IMR-90 (cell line): Measurements from ENCODE around the gene VAV3. TPM values are rescaled to one million over a fixed set of nuclear protein-coding genes. Genes with fewer than 3 reads are reported as not detected.

Source experiments
- ATAC-seq: fragments of 200-7000 bp; cut with Tn5 transposase; 2 replicates; pipeline ENCODE4 v1.9.1; 2020; ENCODE audit warnings: low read depth, mild to moderate bottlenecking, moderate library complexity
- BruUV-seq: library from RNA; stranded (reverse); fragments of 400-500 nt; replicated peaks from 2 replicates; lab custom pipeline; 2021; lab: Mats Ljungman, UMichigan
- CTCF ChIA-PET: fragments of 300-600 bp; formaldehyde crosslinking; extraction: SDS; loops from one replicate; lab custom pipeline; 2021; ENCODE audit warnings: antibody characterized with exemption; lab: Yijun Ruan, JAX
- POLR2A ChIA-PET: fragments of 300-600 bp; sonication (Branson Sonifier 250); formaldehyde crosslinking; loops from one replicate; lab custom pipeline; 2022; ENCODE audit warnings: antibody characterized with exemption; ENCODE audit not compliant: unreplicated experiment; lab: Charles Lee
- DNase-seq: peaks from one replicate; pipeline ENCODE4 v3.0.0; 2013
- H2AFZ ChIP-seq: replicated peaks from 2 replicates; pipeline ENCODE3; 2013; ENCODE audit warnings: low read length, mild to moderate bottlenecking; ENCODE audit not compliant: poor library complexity
- H2AK5ac ChIP-seq: 2 replicates; pipeline ENCODE4 v1.6.1; 2013; ENCODE audit warnings: low read depth, low read length, inconsistent platforms
- H2AK9ac ChIP-seq: replicated peaks from 2 replicates; pipeline ENCODE3; 2013; ENCODE audit warnings: mild to moderate bottlenecking, low read depth, low read length, moderate library complexity; ENCODE audit not compliant: poor library complexity
- H2BK120ac ChIP-seq: 2 replicates; pipeline ENCODE4 v1.6.1; 2013; ENCODE audit warnings: low read depth, low read length, inconsistent platforms
- H2BK15ac ChIP-seq: 3 replicates; pipeline ENCODE4 v1.6.1; 2013; ENCODE audit warnings: low read depth, low read length, inconsistent platforms
- H2BK20ac ChIP-seq: 2 replicates; pipeline ENCODE4 v1.6.1; 2013; ENCODE audit warnings: low read depth, mild to moderate bottlenecking, inconsistent platforms, low read length, moderate library complexity
- H2BK5ac ChIP-seq: 2 replicates; pipeline ENCODE4 v1.6.1; 2013; ENCODE audit warnings: mild to moderate bottlenecking, low read depth, low read length, inconsistent platforms; ENCODE audit not compliant: poor library complexity, severe bottlenecking
- H3K14ac ChIP-seq: replicated peaks from 2 replicates; pipeline ENCODE4 v1.6.1; 2013; ENCODE audit warnings: low read depth, low read length, inconsistent platforms
- H3K18ac ChIP-seq: 2 replicates; pipeline ENCODE4 v1.6.1; 2013; ENCODE audit warnings: low read depth, low read length, control low read depth
- H3K23ac ChIP-seq: 2 replicates; pipeline ENCODE4 v1.6.1; 2013; ENCODE audit warnings: low read depth, low read length, inconsistent platforms
- H3K27ac ChIP-seq: 2 replicates; pipeline ENCODE4 v1.5.1; 2013; ENCODE audit warnings: mild to moderate bottlenecking, control low read depth, low read length; ENCODE audit not compliant: insufficient read depth
- H3K27me3 ChIP-seq: 2 replicates; pipeline ENCODE4 v1.6.1; 2013; ENCODE audit warnings: low read length; ENCODE audit not compliant: control insufficient read depth, insufficient read depth
- H3K36me3 ChIP-seq: 2 replicates; pipeline ENCODE4 v1.6.1; 2013; ENCODE audit warnings: low read length, mixed read lengths; ENCODE audit not compliant: control insufficient read depth, insufficient read depth
- H3K4ac ChIP-seq: 2 replicates; pipeline ENCODE4 v1.6.1; 2013; ENCODE audit warnings: low read depth, low read length, inconsistent platforms
- H3K4me1 ChIP-seq: 2 replicates; pipeline ENCODE4 v1.6.1; 2013; ENCODE audit warnings: low read length, mixed read lengths; ENCODE audit not compliant: control insufficient read depth, insufficient read depth
- H3K4me2 ChIP-seq: 2 replicates; pipeline ENCODE4 v1.6.1; 2013; ENCODE audit warnings: low read depth, mild to moderate bottlenecking, control low read depth, low read length, moderate library complexity
- H3K4me3 ChIP-seq: 2 replicates; pipeline ENCODE4 v1.5.1; 2013; ENCODE audit warnings: low read depth, mild to moderate bottlenecking, control low read depth, low read length, moderate library complexity; ENCODE audit not compliant: insufficient read depth
- H3K56ac ChIP-seq: 2 replicates; pipeline ENCODE4 v1.6.1; 2013; ENCODE audit warnings: low read length, inconsistent platforms; ENCODE audit not compliant: insufficient read depth; ENCODE audit errors: extremely low read depth
- H3K79me1 ChIP-seq, 2 experiments: 2 replicates each; pipeline ENCODE4 v1.6.1; 2013; ENCODE audit warnings: low read length in 2 of 2, inconsistent platforms in 1 of 2, low read depth in 1 of 2
- H3K9ac ChIP-seq: 2 replicates; pipeline ENCODE4 v1.6.1; 2013; ENCODE audit warnings: low read depth, low read length, control low read depth
- H3K9me1 ChIP-seq: 2 replicates; pipeline ENCODE4 v1.6.1; 2013; ENCODE audit warnings: low read length, inconsistent platforms; ENCODE audit not compliant: insufficient read depth
- H3K9me3 ChIP-seq: 2 replicates; pipeline ENCODE4 v1.6.1; 2013; ENCODE audit warnings: low read length; ENCODE audit not compliant: control insufficient read depth, insufficient read depth
- H4K20me1 ChIP-seq: 2 replicates; pipeline ENCODE4 v1.6.1; 2013; ENCODE audit warnings: low read length, inconsistent platforms; ENCODE audit not compliant: insufficient read depth
- H4K5ac ChIP-seq: 2 replicates; pipeline ENCODE4 v1.6.1; 2013; ENCODE audit warnings: mild to moderate bottlenecking, low read depth, low read length, control low read depth
- H4K8ac ChIP-seq, 2 experiments: 2 replicates each; pipeline ENCODE4 v1.6.1; 2013; ENCODE audit warnings: low read depth in 2 of 2, low read length in 2 of 2, control low read depth in 1 of 2, inconsistent platforms in 1 of 2
- H4K91ac ChIP-seq: 2 replicates; pipeline ENCODE4 v1.6.1; 2013; ENCODE audit warnings: low read depth, low read length, inconsistent platforms; ENCODE audit not compliant: insufficient read depth
- BHLHE40 ChIP-seq: fragments of 150-350 bp; IDR thresholded peaks from 2 replicates; pipeline ENCODE4 v1.6.1; 2016; ENCODE audit warnings: mild to moderate bottlenecking, low read depth, low read length
- CEBPB ChIP-seq: IDR thresholded peaks from 2 replicates; pipeline ENCODE4 v1.6.1; 2012; ENCODE audit warnings: low read depth, low read length, improper control_type of control experiment
- CHD1 ChIP-seq: IDR thresholded peaks from 2 replicates; pipeline ENCODE4 v1.6.1; 2012; ENCODE audit warnings: low read depth, low read length, improper control_type of control experiment
- FOS ChIP-seq: fragments of 150-350 bp; IDR thresholded peaks from 2 replicates; pipeline ENCODE4 v1.6.1; 2016; ENCODE audit warnings: low read depth, low read length
- MAFK ChIP-seq: IDR thresholded peaks from 2 replicates; pipeline ENCODE4 v1.6.1; 2012; ENCODE audit warnings: low read depth, low read length, improper control_type of control experiment
- MXI1 ChIP-seq: IDR thresholded peaks from 2 replicates; pipeline ENCODE4 v1.6.1; 2012; ENCODE audit warnings: low read depth, mild to moderate bottlenecking, low read length, moderate library complexity, borderline replicate concordance
- NFE2L2 ChIP-seq: fragments of 150-350 bp; IDR thresholded peaks from 2 replicates; pipeline ENCODE4 v1.6.1; 2016; ENCODE audit warnings: low read depth, mild to moderate bottlenecking, low read length
- RAD21 ChIP-seq: IDR thresholded peaks from 2 replicates; pipeline ENCODE4 v1.6.1; 2012; ENCODE audit warnings: low read length, improper control_type of control experiment
- RCOR1 ChIP-seq: IDR thresholded peaks from 2 replicates; pipeline ENCODE4 v1.6.1; 2012; ENCODE audit warnings: mild to moderate bottlenecking, low read length, improper control_type of control experiment; ENCODE audit not compliant: insufficient replicate concordance
- RFX5 ChIP-seq: IDR thresholded peaks from 2 replicates; pipeline ENCODE4 v1.8.0; 2012; ENCODE audit warnings: low read depth, mild to moderate bottlenecking, low read length, moderate library complexity
- SMC3 ChIP-seq: fragments of 150-350 bp; IDR thresholded peaks from 2 replicates; pipeline ENCODE4 v1.6.1; 2016; ENCODE audit warnings: low read depth, mild to moderate bottlenecking, antibody characterized with exemption, low read length, moderate library complexity
- WGBS, 2 experiments: methylation state at CpG; one replicate each; pipeline versions ENCODE4 v1.1.5 to v1.1.7; 2013; ENCODE audit warnings: missing lambda C conversion rate in 2 of 2; ENCODE audit not compliant: insufficient read length in 1 of 2; ENCODE audit errors: extremely low coverage in 2 of 2; 5-methylcytosine and 5-hydroxymethylcytosine counted together
- dilution Hi-C: fragments of 300-500 bp; cut with HindIII; formaldehyde crosslinking; loops from one replicate; pipeline ENCODE4 v1.14.3; 2018; ENCODE audit warnings: low sequenced_read_pairs; ENCODE audit not compliant: unreplicated experiment
- in situ Hi-C: fragments of 300-500 bp; cut with MboI; formaldehyde crosslinking; loops from 3 replicates; pipeline ENCODE4 v1.14.3; 2019; ENCODE audit warnings: low sequenced_read_pairs, inconsistent platforms, mixed read lengths
- intact Hi-C: fragments of 100-400 bp; cut with micrococcal nuclease; formaldehyde crosslinking; loops from 2 replicates; pipeline ENCODE4 v1.10.0; 2022
- polyA plus RNA-seq, 3 experiments: library from polyadenylated mRNA; depleted of rRNA; stranded (reverse); fragments of >200 nt; gene quantifications; 2 replicates each; pipeline ENCODE4 v1.2.3, GENCODE V29; 2012; ENCODE audit warnings: low replicate concordance in 1 of 3
- total RNA-seq: library from RNA; depleted of rRNA; stranded (reverse); fragments of >200 nt; gene quantifications from 2 replicates; pipeline ENCODE4 v1.2.3, GENCODE V29; 2012
- TF ChIP-seq, protein P1 (sequence below): fragments of 150-350 bp; IDR thresholded peaks from 2 replicates; pipeline ENCODE4 v1.6.1; 2016; ENCODE audit warnings: low read depth, mild to moderate bottlenecking, low read length, moderate library complexity, borderline replicate concordance
- TF ChIP-seq, protein P2 (sequence below): fragments of 150-350 bp; IDR thresholded peaks from 2 replicates; pipeline ENCODE4 v1.6.1; 2017; ENCODE audit warnings: mild to moderate bottlenecking, antibody characterized with exemption, low read length, low read depth
- TF ChIP-seq, protein P3 (sequence below): conservative IDR thresholded peaks from 2 replicates; pipeline ENCODE4 v1.5.1; 2012; ENCODE audit warnings: mild to moderate bottlenecking, low read depth, low read length, improper control_type of control experiment

Gene VAV3
- total and polyA plus RNA-seq, 2 of the 4 experiments (the other 2 are of a cell fraction), result 0.12 to 0.18 TPM

DNA sequence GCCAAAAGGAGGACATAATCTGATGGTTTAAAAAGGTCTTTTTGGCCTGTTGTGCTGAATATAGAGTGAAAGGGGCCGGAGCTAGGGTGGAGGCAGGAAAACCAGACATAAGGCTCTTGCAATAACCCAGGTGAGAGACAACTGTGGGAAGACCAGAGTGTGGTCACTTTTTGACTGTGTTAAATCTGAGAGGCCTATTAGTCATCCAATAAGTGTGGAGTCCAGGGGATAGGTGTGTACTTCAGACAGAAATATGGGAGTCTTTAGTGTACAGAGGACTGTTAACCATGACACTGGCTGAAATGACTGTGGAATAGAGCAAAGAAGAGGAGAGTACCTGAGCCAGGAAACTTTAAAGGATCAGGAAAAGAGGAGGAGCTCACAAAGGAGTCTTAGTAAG, 89.3 kb downstream of the VAV3 start:
- 30% methylated on average over 1 of the region's 1 CpG; no CpG with 5 or more reads in 1 of the 2 experiments for WGBS, 2 experiments
- in situ Hi-C loops (no loop called here), intact Hi-C loops (no loop called here), dilution Hi-C loops (no loop called here)
- Histone ChIP-seq H2BK120ac (no peak overlapping the region), H2AK9ac (no peak overlapping the region), H3K4me3 (no peak overlapping the region), H4K91ac (no peak overlapping the region), H3K23ac (no peak overlapping the region), H3K9ac (no peak overlapping the region), H4K8ac (no peak overlapping the region), H3K4me1 (no peaks in the 10 kb centered on the region), H3K4ac (no peak overlapping the region), H3K18ac (no peak overlapping the region), H2BK5ac (no peak overlapping the region), H3K4me2 (no peak overlapping the region), H2BK15ac (no peak overlapping the region), H4K5ac (no peak overlapping the region), H3K9me3 (no peaks in the 10 kb centered on the region), H4K20me1 (no peaks in the 10 kb centered on the region), H2AFZ (no peak overlapping the region), H3K79me1 (no peaks in the 10 kb centered on the region), H3K56ac (no peak overlapping the region), H3K36me3 (no peaks in the 10 kb centered on the region), H3K9me1 (no peaks in the 10 kb centered on the region), H3K27ac (no peak overlapping the region), H2BK20ac (no peak overlapping the region), H3K27me3 (no peaks in the 10 kb centered on the region), H3K14ac (no peak overlapping the region), H2AK5ac (no peak overlapping the region)
- DNase-seq, result no peak
- ATAC-seq, result no peak
- CTCF ChIA-PET, result no interaction called here
- POLR2A ChIA-PET, result no interaction called here
- no TSS peak for BruUV-seq
- no peak for TF ChIP-seq MXI1
- no peak for TF ChIP-seq MAFK
- no peak for TF ChIP-seq RAD21
- no peak for TF ChIP-seq FOS
- TF ChIP-seq, protein P1, sequence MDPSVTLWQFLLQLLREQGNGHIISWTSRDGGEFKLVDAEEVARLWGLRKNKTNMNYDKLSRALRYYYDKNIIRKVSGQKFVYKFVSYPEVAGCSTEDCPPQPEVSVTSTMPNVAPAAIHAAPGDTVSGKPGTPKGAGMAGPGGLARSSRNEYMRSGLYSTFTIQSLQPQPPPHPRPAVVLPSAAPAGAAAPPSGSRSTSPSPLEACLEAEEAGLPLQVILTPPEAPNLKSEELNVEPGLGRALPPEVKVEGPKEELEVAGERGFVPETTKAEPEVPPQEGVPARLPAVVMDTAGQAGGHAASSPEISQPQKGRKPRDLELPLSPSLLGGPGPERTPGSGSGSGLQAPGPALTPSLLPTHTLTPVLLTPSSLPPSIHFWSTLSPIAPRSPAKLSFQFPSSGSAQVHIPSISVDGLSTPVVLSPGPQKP, result no peak
- TF ChIP-seq NFE2L2, result no peak
- no peak for TF ChIP-seq BHLHE40
- TF ChIP-seq, protein P2, sequence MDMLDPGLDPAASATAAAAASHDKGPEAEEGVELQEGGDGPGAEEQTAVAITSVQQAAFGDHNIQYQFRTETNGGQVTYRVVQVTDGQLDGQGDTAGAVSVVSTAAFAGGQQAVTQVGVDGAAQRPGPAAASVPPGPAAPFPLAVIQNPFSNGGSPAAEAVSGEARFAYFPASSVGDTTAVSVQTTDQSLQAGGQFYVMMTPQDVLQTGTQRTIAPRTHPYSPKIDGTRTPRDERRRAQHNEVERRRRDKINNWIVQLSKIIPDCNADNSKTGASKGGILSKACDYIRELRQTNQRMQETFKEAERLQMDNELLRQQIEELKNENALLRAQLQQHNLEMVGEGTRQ, result no peak
- no peak for TF ChIP-seq RFX5
- no peak for TF ChIP-seq SMC3
- TF ChIP-seq CEBPB, result no peak
- TF ChIP-seq CHD1, result no peak
- TF ChIP-seq, protein P3, sequence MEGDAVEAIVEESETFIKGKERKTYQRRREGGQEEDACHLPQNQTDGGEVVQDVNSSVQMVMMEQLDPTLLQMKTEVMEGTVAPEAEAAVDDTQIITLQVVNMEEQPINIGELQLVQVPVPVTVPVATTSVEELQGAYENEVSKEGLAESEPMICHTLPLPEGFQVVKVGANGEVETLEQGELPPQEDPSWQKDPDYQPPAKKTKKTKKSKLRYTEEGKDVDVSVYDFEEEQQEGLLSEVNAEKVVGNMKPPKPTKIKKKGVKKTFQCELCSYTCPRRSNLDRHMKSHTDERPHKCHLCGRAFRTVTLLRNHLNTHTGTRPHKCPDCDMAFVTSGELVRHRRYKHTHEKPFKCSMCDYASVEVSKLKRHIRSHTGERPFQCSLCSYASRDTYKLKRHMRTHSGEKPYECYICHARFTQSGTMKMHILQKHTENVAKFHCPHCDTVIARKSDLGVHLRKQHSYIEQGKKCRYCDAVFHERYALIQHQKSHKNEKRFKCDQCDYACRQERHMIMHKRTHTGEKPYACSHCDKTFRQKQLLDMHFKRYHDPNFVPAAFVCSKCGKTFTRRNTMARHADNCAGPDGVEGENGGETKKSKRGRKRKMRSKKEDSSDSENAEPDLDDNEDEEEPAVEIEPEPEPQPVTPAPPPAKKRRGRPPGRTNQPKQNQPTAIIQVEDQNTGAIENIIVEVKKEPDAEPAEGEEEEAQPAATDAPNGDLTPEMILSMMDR, result no peak
- TF ChIP-seq RCOR1, result no peak
